Stimulated activated CD4-positive, alpha-beta T cell treated with anti-CD3 and anti-CD28 coated beads, Interleukin-15, amount 100 ng/mL, for 48 hours (primary cell): Measurements from ENCODE around the gene IREB2.

Experiments used
- DNase-seq, 2 donors: peaks; one replicate each; pipeline ENCODE4 v3.0.0-alpha.2; 2020; ENCODE audit warnings: low read depth in 2 of 2

Gene IREB2

GRCh38 chr15:78407608-78408354, 30.2 kb upstream of the IREB2 start:
- DNase-seq = no peak

GRCh38 chr15:78408355-78408640, 29.7 kb upstream of the IREB2 start:
- no peak for DNase-seq

GRCh38 chr15:78408961-78409360, 29.1 kb upstream of the IREB2 start:
- DNase-seq = no peak

GRCh38 chr15:78411061-78411460, 27.0 kb upstream of the IREB2 start:
- no peak for DNase-seq

GRCh38 chr15:78414621-78415250, 23.3 kb upstream of the IREB2 start:
- DNase-seq = no peak

GRCh38 chr15:78415284-78415683, 22.7 kb upstream of the IREB2 start:
- DNase-seq = no peak

GRCh38 chr15:78417754-78418630, 20.0 kb upstream of the IREB2 start:
- no peak for DNase-seq

- DNase-seq = no peak
Measured at GRCh38 chr15:78418686-78419085, 19.3 kb upstream of the IREB2 start.

GRCh38 chr15:78419367-78419766, 18.6 kb upstream of the IREB2 start:
- no peak for DNase-seq

GRCh38 chr15:78420220-78420619, 17.8 kb upstream of the IREB2 start:
- DNase-seq = no peak

- DNase-seq = no peak
Measured at GRCh38 chr15:78420766-78421165, 17.2 kb upstream of the IREB2 start.

GRCh38 chr15:78421238-78421965, 16.6 kb upstream of the IREB2 start:
- no peak for DNase-seq

- peak in 1 of 2 donors; percentile 36 for DNase-seq
Measured at GRCh38 chr15:78422571-78423340, 15.3 kb upstream of the IREB2 start.

GRCh38 chr15:78424673-78425072, 13.3 kb upstream of the IREB2 start:
- DNase-seq = no peak

GRCh38 chr15:78425643-78426042, 12.4 kb upstream of the IREB2 start:
- no peak for DNase-seq

- DNase-seq = no peak
Measured at GRCh38 chr15:78426300-78426699, 11.7 kb upstream of the IREB2 start.

GRCh38 chr15:78427953-78428352, 10.1 kb upstream of the IREB2 start:
- no peak for DNase-seq

- no peak for DNase-seq
Measured at GRCh38 chr15:78429477-78429876, 8.5 kb upstream of the IREB2 start.

- no peak for DNase-seq
Measured at GRCh38 chr15:78431955-78432354, 6.1 kb upstream of the IREB2 start.

- DNase-seq = no peak
Measured at GRCh38 chr15:78432664-78433063, 5.4 kb upstream of the IREB2 start.

GRCh38 chr15:78434134-78434533, 3.9 kb upstream of the IREB2 start:
- DNase-seq = no peak
